ENCODE measurements around the gene SLC16A3. TPM values are rescaled to one million over a fixed set of nuclear protein-coding genes. Genes with fewer than 3 reads are reported as not detected.
A peak's percentile ranks its signal among the peaks of the same experiment; 100 is the strongest.

SLC16A3 gene
- total and polyA plus RNA-seq, 11 donors, result 6.5 to 56.0 (median 12.9) TPM

- intact Hi-C loops (cut with DNase I), result loop anchor here in 7 of 10 donors (5.0 to 10.0 kb wide), 5 partner anchors 37 to 90 kb away; partner anchors contain the start of gene CSNK1D (in 2 of the 7)
- Histone ChIP-seq H3K4me3 (no peak overlapping the region), H3K9me3 (no peaks in the 10 kb centered on the region), H3K27ac (peak overlapping the region in 1 of 12 donors; percentile 86), H3K27me3 (no peaks in the 10 kb centered on the region), H3K4me1 (peaks cover 27 to 87% (median 59%) of the 10 kb centered on the region in 12 donors), H3K36me3 (peaks cover 0 to 44% (median 8%) of the 10 kb centered on the region in 9 donors)
- 81 to 88% (median 85%) methylated on average over 16 to 19 of the region's 19 CpGs for WGBS, 4 donors
- peak in 2 of 5 donors; percentile 18 to 64 for DNase-seq
- ATAC-seq, result no peak
- TF ChIP-seq POLR2A (IDR thresholded peaks at IDR 0.05), result no peak
- no peak for TF ChIP-seq CTCF (IDR thresholded peaks at IDR 0.05)
Measured at GRCh38 chr17:82235056-82235774, 6.4 kb downstream of the SLC16A3 start.

- no peak for ATAC-seq
- H3K27me3 ChIP-seq, result no peaks in the 10 kb centered on the region
- TF ChIP-seq POLR2A (IDR thresholded peaks at IDR 0.05) (no peak), CTCF (IDR thresholded peaks at IDR 0.05) (no peak)
- intact Hi-C loops (cut with DNase I), result loop anchor here in 9 of 10 donors (1.0 to 10.0 kb wide), 7 partner anchors 37 to 89 kb away; partner anchors contain the start of gene CSNK1D (in 2 of the 9)
- no peaks in the 10 kb centered on the region for H3K9me3 ChIP-seq
- peak in 1 of 5 donors; percentile 64 for DNase-seq
- no peak overlapping the region for H3K4me3 ChIP-seq
- WGBS, 4 donors, result 76 to 80% (median 79%) methylated on average over 13 to 15 of the region's 15 CpGs
- H3K4me1 ChIP-seq, result peaks cover 32 to 87% (median 59%) of the 10 kb centered on the region in 12 donors
- H3K27ac ChIP-seq, result peak overlapping the region in 1 of 12 donors; percentile 86
- H3K36me3 ChIP-seq, result peaks cover 0 to 44% (median 8%) of the 10 kb centered on the region in 9 donors
Measured at GRCh38 chr17:82235775-82236141, 6.9 kb downstream of the SLC16A3 start.

- intact Hi-C loops (cut with DNase I), result loop anchor here in 9 of 10 donors (1.0 to 10.0 kb wide), 7 partner anchors 36 to 88 kb away; partner anchors contain the start of gene CSNK1D (in 2 of the 9)
- Histone ChIP-seq H3K27me3 (no peaks in the 10 kb centered on the region), H3K9me3 (no peaks in the 10 kb centered on the region), H3K36me3 (peaks cover 0 to 44% (median 8%) of the 10 kb centered on the region in 9 donors), H3K4me1 (peaks cover 37 to 91% (median 63%) of the 10 kb centered on the region in 12 donors), H3K4me3 (no peak overlapping the region), H3K27ac (peak overlapping the region in 2 of 12 donors; percentile 27 to 86)
- peak in 4 of 5 donors; percentile 64 to 81 (median 72) for DNase-seq
- 45 to 56% (median 51%) methylated on average over 21 to 44 of the region's 44 CpGs for WGBS, 4 donors
- peak; percentile 82 to 90 (median 86) for TF ChIP-seq CTCF (IDR thresholded peaks at IDR 0.05)
- no peak for TF ChIP-seq POLR2A (IDR thresholded peaks at IDR 0.05)
- ATAC-seq, result peak in 3 of 4 donors; percentile 3 to 8 (median 6)
Measured at GRCh38 chr17:82236142-82236971, 7.5 kb downstream of the SLC16A3 start.

Data from heart left ventricle (tissue), 16 donors.